Stromal cell of bone marrow (primary cell): ENCODE results near the gene SUN1.
"Not testable (repeated sequence)": the region's sequence is repeated elsewhere in the genome, so short reads cannot be mapped to it uniquely, and the experiment has no call there.

ENCODE experiments used
- DNase-seq: peaks from one replicate; pipeline ENCODE4 v3.0.0-alpha.2; 2012; ENCODE audit warnings: low read depth

SUN1 gene

GRCh38 chr7:920351-921070 lies 88.2 kb downstream of the SUN1 start:
- no peak for DNase-seq

DNA sequence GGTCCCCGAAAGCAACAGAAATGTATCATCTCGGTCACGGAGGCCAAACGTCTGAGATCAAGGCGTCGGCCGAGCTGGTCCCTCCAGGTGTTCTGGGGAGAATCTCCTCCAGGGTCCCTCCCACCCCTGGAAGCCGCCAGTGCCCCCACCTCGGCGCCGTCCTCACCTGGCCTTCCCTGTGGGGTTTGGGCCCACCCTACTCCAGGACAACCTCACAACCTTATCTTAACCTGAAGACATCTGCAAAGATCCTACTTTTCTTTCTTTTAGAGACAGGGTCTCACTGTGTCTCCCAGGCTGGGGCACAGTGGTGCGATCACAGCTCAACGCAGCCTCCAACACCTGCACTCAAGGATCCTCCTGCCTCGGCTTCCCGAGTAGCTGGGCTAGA lies 88.8 kb downstream of the SUN1 start:
- DNase-seq = no peak

GRCh38 chr7:921581-922333 lies 89.5 kb downstream of the SUN1 start:
- no peak for DNase-seq

DNA sequence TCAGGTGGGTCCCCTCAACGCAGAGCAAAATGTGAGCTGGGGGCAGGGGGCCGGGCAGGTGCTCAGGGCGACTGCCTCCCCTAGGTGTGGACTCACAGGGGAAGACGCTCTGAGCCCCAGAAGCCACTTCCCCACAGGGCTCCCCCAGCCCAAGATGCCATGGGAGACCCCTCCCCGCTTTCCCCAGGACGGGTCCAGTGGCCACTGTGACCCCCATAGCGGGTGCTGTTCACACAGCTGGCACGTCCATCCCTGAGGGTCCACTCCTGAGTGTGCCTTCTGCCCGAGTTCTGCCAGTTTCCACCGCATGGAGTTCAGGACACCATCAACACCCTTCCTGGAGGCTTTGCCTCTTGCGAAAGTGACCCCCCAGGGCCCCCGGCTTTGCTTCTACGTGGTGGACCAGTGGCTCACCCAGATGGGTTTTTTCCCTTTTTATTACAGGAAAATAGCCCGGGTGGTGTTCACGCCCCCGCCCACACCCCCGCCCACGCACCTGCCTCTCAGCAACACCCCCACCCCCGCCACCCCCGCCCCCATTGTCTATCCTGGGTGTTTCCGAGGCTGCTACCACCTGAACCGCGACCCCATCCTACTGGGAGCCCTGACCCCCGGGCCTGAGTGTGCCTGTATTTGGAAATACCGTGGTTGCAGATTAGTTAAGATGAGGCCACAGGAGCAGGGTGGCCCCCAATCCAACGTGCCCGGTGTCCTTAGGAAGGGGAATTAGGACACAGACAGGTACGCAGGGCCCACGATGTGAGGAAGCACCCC lies 90.2 kb downstream of the SUN1 start:
- DNase-seq = no peak

DNA sequence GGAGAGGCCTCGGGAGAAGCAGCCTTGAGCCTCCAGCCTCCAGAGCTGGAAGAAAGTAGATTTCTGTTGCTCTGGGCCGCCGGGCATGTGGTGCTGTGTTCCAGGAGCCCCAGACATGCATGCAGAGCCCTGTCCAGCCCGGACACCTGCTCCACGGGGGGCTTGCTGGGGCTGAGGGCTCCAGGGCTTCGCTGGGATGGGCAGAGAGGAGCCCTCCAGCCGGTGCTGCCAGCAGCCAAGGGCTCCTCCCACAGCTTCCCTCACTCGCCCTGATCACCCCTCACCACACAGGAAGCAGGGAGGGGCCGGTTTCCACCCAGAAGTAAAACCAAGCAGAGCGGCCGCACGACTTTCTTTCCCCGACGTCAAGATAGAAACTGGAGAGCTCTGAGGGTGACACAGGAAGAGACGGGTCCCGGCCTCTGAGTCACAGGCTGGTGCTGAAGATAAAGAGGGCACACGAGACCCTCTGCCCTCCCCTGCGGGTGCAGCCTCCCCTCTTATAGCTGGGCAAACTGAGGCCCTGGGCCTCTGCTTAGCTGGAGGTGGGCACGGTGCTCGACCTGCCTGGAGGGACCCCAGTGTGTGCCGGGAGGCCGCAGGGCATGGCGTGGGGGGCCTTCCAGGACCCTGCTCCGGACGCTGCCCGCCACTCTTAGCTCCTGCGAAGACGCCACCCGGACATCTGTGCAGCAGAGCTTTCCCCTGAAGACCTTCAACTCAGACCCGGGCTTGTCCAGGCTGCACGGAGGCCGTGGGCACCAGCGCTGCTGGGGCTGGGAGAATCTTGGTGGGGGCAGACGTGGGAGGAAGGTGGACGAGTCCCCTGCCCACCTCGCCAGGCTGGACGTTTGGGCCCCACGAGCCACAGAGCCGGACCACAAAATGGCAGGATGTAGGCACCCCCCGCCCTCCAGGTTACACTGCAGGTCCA lies 91.1 kb downstream of the SUN1 start:
- DNase-seq = no peak

GRCh38 chr7:924042-924441 lies 91.8 kb downstream of the SUN1 start:
- not testable (repeated sequence) for DNase-seq
